AG04450 (cell line): ENCODE results near the gene TRAPPC3. TPM values are rescaled to one million over a fixed set of nuclear protein-coding genes. Genes with fewer than 3 reads are reported as not detected.

ENCODE experiments used
- CTCF ChIA-PET: fragments of 300-600, 350-600 bp; formaldehyde crosslinking; extraction: SDS; loops from one replicate; lab custom pipeline; 2022; ENCODE audit warnings: antibody characterized with exemption, inconsistent platforms; lab: Charles Lee
- POLR2A ChIA-PET: fragments of 350-600 bp; formaldehyde crosslinking; extraction: SDS; loops from one replicate; lab custom pipeline; 2021; ENCODE audit warnings: antibody characterized with exemption, inconsistent platforms; lab: Yijun Ruan, JAX
- DNase-seq: peaks from one replicate; pipeline ENCODE4 v3.0.0-alpha.2; 2011; ENCODE audit warnings: low read depth, low spot score
- H3K27ac ChIP-seq: one replicate; pipeline ENCODE4 v1.5.1; 2012; ENCODE audit warnings: low read depth, low read length, control low read depth
- H3K27me3 ChIP-seq: one replicate; pipeline ENCODE4 v1.6.0; 2012; ENCODE audit warnings: low read length; ENCODE audit not compliant: control insufficient read depth, insufficient read depth
- H3K4me3 ChIP-seq: 2 replicates; pipeline ENCODE4 v1.5.1; 2011; ENCODE audit warnings: mild to moderate bottlenecking, low read depth, low read length, control low read depth
- H3K9me3 ChIP-seq: 2 replicates; pipeline ENCODE4 v1.5.1; 2012; ENCODE audit warnings: low read length; ENCODE audit not compliant: control insufficient read depth, insufficient read depth
- polyA plus RNA-seq: library from polyadenylated mRNA; depleted of rRNA; stranded (reverse); fragments of >200 nt; gene quantifications from 2 replicates; pipeline ENCODE4 v1.2.3, GENCODE V29; 2011
- TF ChIP-seq, protein P1 (sequence below): IDR thresholded peaks from 2 replicates; pipeline ENCODE4 v1.5.1; 2011; ENCODE audit warnings: low read depth, low read length, control low read depth, inconsistent platforms

Gene TRAPPC3
- polyA plus RNA-seq, 1 experiment: 92.3 TPM

DNA sequence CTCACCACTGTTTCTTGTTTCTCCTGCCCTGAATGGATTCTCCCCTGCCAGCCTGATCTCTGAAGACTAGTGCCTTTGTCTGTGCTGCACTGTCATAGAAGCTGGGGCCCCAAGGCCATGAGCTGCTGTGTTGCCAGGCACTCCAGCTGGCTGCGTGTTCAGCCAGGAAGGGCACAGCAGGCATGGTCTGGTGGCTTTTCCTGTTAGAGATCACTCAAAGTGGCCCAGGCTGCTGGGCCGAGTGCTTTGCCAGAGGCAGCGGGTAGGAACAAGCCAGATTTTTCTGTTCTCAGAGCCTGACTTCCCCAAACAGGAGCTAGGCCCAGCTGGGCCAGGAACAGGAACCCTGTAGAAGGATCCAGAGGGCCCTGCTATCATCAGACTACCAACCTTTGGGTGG is 55.4 kb downstream of the TRAPPC3 start:
- ChIA-PET POLR2A (interaction anchor here (0.6 kb wide), 1 partner anchor 328 kb away, joined by 3 read pairs; no protein-coding TSS in a partner anchor), CTCF (interaction anchor here (1.1 to 10.4 kb wide), 2 partner anchors 26 to 41 kb away, joined by 3 to 145 read pairs; no protein-coding TSS in a partner anchor)
- TF ChIP-seq, protein P1, sequence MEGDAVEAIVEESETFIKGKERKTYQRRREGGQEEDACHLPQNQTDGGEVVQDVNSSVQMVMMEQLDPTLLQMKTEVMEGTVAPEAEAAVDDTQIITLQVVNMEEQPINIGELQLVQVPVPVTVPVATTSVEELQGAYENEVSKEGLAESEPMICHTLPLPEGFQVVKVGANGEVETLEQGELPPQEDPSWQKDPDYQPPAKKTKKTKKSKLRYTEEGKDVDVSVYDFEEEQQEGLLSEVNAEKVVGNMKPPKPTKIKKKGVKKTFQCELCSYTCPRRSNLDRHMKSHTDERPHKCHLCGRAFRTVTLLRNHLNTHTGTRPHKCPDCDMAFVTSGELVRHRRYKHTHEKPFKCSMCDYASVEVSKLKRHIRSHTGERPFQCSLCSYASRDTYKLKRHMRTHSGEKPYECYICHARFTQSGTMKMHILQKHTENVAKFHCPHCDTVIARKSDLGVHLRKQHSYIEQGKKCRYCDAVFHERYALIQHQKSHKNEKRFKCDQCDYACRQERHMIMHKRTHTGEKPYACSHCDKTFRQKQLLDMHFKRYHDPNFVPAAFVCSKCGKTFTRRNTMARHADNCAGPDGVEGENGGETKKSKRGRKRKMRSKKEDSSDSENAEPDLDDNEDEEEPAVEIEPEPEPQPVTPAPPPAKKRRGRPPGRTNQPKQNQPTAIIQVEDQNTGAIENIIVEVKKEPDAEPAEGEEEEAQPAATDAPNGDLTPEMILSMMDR: no peak
- Histone ChIP-seq H3K27me3 (no peaks in the 10 kb centered on the region), H3K9me3 (no peaks in the 10 kb centered on the region; the same call in 1 of the 2 replicates), H3K4me3 (no peak overlapping the region), H3K27ac (no peak overlapping the region)
- no peak for DNase-seq

DNA sequence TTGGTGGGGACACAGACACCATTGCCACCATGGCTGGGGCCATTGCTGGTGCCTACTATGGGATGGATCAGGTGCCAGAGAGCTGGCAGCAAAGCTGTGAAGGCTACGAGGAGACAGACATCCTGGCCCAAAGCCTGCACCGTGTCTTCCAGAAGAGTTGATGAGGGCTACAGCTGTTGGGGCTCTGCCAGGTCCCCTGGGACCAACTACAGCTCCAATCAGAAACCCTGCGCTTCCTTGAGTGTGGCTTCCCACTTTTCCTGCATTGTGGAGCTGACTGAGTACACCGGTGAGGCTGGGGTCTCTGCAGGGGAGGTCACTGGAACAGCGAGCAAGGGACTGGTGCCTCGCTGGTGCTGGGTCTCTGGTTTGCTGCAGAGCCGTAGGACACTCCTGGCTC is 56.1 kb downstream of the TRAPPC3 start:
- DNase-seq: no peak
- H3K27ac ChIP-seq: no peak overlapping the region
- ChIA-PET POLR2A (no interaction called here), CTCF (interaction anchor here (0.8 to 1.5 kb wide), 3 partner anchors 27 to 207 kb away, joined by 3 to 5 read pairs (median 3); no protein-coding TSS in a partner anchor)
- TF ChIP-seq, protein P1: no peak
- no peak overlapping the region for H3K4me3 ChIP-seq
- no peaks in the 10 kb centered on the region; the same call in 1 of the 2 replicates for H3K9me3 ChIP-seq
- no peaks in the 10 kb centered on the region for H3K27me3 ChIP-seq

DNA sequence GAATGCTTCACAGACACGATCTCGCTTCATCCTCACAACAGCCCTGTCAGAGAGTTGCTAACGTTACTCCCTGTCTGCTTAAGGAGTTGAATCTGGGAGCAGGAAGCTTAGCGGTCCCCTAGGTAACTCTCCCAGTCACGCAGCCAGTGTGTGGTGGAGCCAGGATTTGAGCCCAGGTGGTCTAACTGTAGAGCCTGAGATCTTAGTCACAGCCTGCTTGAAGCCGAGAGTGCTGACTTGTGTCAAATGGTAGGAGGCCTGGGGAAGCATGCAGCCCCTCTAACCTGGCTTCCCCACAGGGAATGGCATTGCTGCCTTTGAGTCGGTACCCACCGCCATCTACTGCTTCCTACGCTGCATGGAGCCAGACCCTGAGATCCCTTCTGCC is 56.5 kb downstream of the TRAPPC3 start:
- H3K4me3 ChIP-seq: no peak overlapping the region
- TF ChIP-seq, protein P1: no peak
- CTCF ChIA-PET: interaction anchor here (0.8 to 1.5 kb wide), 3 partner anchors 27 to 207 kb away, joined by 3 to 5 read pairs (median 3); no protein-coding TSS in a partner anchor
- no peaks in the 10 kb centered on the region for H3K27me3 ChIP-seq
- DNase-seq: no peak
- POLR2A ChIA-PET: no interaction called here
- no peaks in the 10 kb centered on the region; the same call in 1 of the 2 replicates for H3K9me3 ChIP-seq
- no peak overlapping the region for H3K27ac ChIP-seq

DNA sequence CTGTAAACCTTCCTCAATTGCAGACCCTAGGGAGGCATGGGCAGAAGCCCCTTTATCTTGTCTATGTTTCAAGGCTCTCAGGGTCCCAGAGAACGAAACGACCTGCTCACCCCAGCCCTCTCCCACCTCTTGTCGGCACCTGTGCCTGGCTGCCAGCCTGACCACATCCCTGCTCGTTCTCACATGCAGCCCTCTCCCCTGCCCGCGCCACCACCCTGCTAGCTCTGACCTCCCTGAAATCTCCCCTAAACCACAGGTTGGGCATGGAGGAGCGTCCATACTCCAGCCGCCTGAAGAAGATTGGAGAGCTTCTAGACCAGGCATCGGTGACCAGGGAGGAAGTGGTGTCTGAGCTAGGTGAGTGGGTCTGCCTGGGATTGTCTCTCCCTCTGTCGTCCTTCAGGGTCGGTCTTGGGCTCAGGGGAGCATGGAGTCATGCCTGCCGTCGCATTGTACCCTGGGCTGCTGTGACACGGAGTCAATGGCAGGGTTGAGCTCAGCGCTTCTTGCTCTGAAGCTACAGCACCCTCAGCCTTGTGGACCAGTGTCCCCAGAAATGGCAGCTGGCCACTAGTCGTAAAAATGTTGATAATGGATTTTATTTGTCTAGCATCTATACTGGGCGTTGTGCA is 57.0 kb downstream of the TRAPPC3 start:
- no peak for DNase-seq
- H3K9me3 ChIP-seq: no peaks in the 10 kb centered on the region; the same call in 1 of the 2 replicates
- H3K27ac ChIP-seq: no peak overlapping the region
- H3K4me3 ChIP-seq: no peak overlapping the region
- POLR2A ChIA-PET: no interaction called here
- no peaks in the 10 kb centered on the region for H3K27me3 ChIP-seq
- CTCF ChIA-PET: interaction anchor here (0.8 to 1.5 kb wide), 3 partner anchors 43 to 208 kb away, joined by 3 to 5 read pairs (median 3); no protein-coding TSS in a partner anchor
- TF ChIP-seq, protein P1: no peak

DNA sequence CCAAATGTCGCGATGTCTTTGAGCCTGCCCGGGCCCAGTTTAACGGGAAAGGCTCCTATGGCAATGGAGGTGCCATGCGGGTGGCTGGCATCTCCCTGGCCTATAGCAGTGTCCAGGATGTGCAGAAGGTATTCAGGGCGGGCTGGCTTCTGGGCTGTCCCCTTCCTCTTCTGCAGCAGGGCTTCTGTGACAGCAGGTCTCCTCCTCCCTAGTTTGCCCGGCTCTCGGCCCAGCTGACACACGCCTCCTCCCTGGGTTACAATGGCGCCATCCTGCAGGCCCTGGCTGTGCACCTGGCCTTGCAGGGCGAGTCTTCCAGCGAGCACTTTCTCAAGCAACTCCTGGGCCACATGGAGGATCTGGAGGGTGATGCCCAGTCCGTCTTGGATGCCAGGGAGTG is 57.6 kb downstream of the TRAPPC3 start:
- DNase-seq: no peak
- POLR2A ChIA-PET: no interaction called here

More for the DNA sequence above, 57.6 kb downstream of the TRAPPC3 start:
- TF ChIP-seq, protein P1: no peak
- Histone ChIP-seq H3K27ac (no peak overlapping the region), H3K4me3 (no peak overlapping the region), H3K27me3 (no peaks in the 10 kb centered on the region), H3K9me3 (no peaks in the 10 kb centered on the region; the same call in 1 of the 2 replicates)
- CTCF ChIA-PET: interaction anchor here (1.0 to 1.5 kb wide), 2 partner anchors 43 to 97 kb away, joined by 3 to 5 read pairs; no protein-coding TSS in a partner anchor
